HEK293 (cell line): Measurements from ENCODE around the gene HMGB1.

Experiments
- CTCF ChIA-PET: fragments of 350-600 bp; formaldehyde crosslinking; extraction: SDS; loops from one replicate; lab custom pipeline; 2021; ENCODE audit warnings: antibody characterized with exemption; lab: Yijun Ruan, JAX
- POLR2A ChIA-PET: fragments of 300-600 bp; formaldehyde crosslinking; extraction: SDS; loops from one replicate; lab custom pipeline; 2020; ENCODE audit warnings: antibody characterized with exemption, inconsistent platforms; lab: Yijun Ruan, JAX
- H3K27ac ChIP-seq: fragments of 200-500 bp; sonication (Bioruptor generic); 2 replicates; pipeline ENCODE4 v1.5.1; 2014; ENCODE audit warnings: low read depth, low read length, control low read depth, inconsistent platforms; ENCODE audit errors: extremely low read depth
- H3K36me3 ChIP-seq, 2 experiments: fragments of 200-500 bp in 1 of 2; sonication (Bioruptor generic) in 1 of 2; 1 replicate in 1 of 2; 2 replicates in 1 of 2; pipeline ENCODE4 v1.5.1; 2014 to 2017; ENCODE audit warnings: inconsistent platforms in 2 of 2, low read length in 2 of 2; ENCODE audit not compliant: control insufficient read depth in 2 of 2, insufficient read depth in 1 of 2
- H3K4me1 ChIP-seq: fragments of 200-500 bp; sonication (Bioruptor generic); 2 replicates; pipeline ENCODE4 v1.5.1; 2014; ENCODE audit warnings: mild to moderate bottlenecking, low read length, inconsistent platforms; ENCODE audit not compliant: control insufficient read depth, insufficient read depth
- H3K4me3 ChIP-seq: 2 replicates; pipeline ENCODE4 v1.5.1; 2011; ENCODE audit warnings: low read depth, mild to moderate bottlenecking, control low read depth, low read length, moderate library complexity
- H3K9me3 ChIP-seq: fragments of 200-500 bp; sonication (Bioruptor generic); 2 replicates; pipeline ENCODE4 v1.5.1; 2014; ENCODE audit warnings: low read depth, low read length, inconsistent platforms; ENCODE audit not compliant: control insufficient read depth, insufficient read depth
- KLF1 ChIP-seq: fragments of 450-650 bp; formaldehyde crosslinking; IDR thresholded peaks from 2 replicates; pipeline ENCODE4 v1.5.1; 2016; ENCODE audit warnings: missing biosample characterization, missing genetic modification characterization
- KLF7 ChIP-seq: fragments of 450-650 bp; formaldehyde crosslinking; IDR thresholded peaks from 2 replicates; pipeline ENCODE4 v1.5.1; 2016; ENCODE audit warnings: missing biosample characterization, missing genetic modification characterization, borderline replicate concordance
- OVOL3 ChIP-seq: fragments of 450-650 bp; formaldehyde crosslinking; IDR thresholded peaks from 2 replicates; pipeline ENCODE4 v1.5.1; 2016; ENCODE audit warnings: missing biosample characterization, missing genetic modification characterization
- RBAK ChIP-seq: fragments of 450-650 bp; formaldehyde crosslinking; IDR thresholded peaks from 2 replicates; pipeline ENCODE4 v1.5.1; 2016; ENCODE audit warnings: missing biosample characterization, missing genetic modification characterization
- ZBTB1 ChIP-seq: fragments of 450-650 bp; formaldehyde crosslinking; IDR thresholded peaks from 2 replicates; pipeline ENCODE4 v1.5.1; 2016; ENCODE audit warnings: missing biosample characterization, missing genetic modification characterization
- ZBTB26 ChIP-seq: fragments of 450-650 bp; formaldehyde crosslinking; optimal IDR thresholded peaks from 2 replicates; pipeline ENCODE3; 2016; ENCODE audit warnings: missing biosample characterization, mild to moderate bottlenecking, missing genetic modification characterization
- ZEB2 ChIP-seq: fragments of 450-650 bp; formaldehyde crosslinking; IDR thresholded peaks from 2 replicates; pipeline ENCODE4 v1.5.1; 2016; ENCODE audit warnings: missing biosample characterization, missing genetic modification characterization
- ZNF280D ChIP-seq: fragments of 450-650 bp; formaldehyde crosslinking; IDR thresholded peaks from 2 replicates; pipeline ENCODE4 v1.5.1; 2016; ENCODE audit warnings: missing biosample characterization, missing genetic modification characterization
- ZNF302 ChIP-seq: fragments of 450-650 bp; formaldehyde crosslinking; IDR thresholded peaks from 2 replicates; pipeline ENCODE4 v1.5.1; 2016; ENCODE audit warnings: missing biosample characterization, missing genetic modification characterization, low read depth
- ZNF341 ChIP-seq: fragments of 450-650 bp; formaldehyde crosslinking; IDR thresholded peaks from 2 replicates; pipeline ENCODE4; 2016; ENCODE audit warnings: low read depth, missing biosample characterization, missing genetic modification characterization
- ZNF362 ChIP-seq: fragments of 450-650 bp; formaldehyde crosslinking; IDR thresholded peaks from 2 replicates; pipeline ENCODE4 v1.5.1; 2016; ENCODE audit warnings: missing biosample characterization, missing genetic modification characterization
- ZNF423 ChIP-seq: fragments of 450-650 bp; formaldehyde crosslinking; IDR thresholded peaks from 2 replicates; pipeline ENCODE4 v1.5.1; 2016; ENCODE audit warnings: missing biosample characterization, missing genetic modification characterization
- ZNF518A ChIP-seq: fragments of 450-650 bp; formaldehyde crosslinking; conservative IDR thresholded peaks from 2 replicates; pipeline ENCODE4 v1.5.1; 2016; ENCODE audit warnings: low read depth, missing biosample characterization, missing genetic modification characterization
- ZNF521 ChIP-seq: fragments of 450-650 bp; formaldehyde crosslinking; IDR thresholded peaks from 2 replicates; pipeline ENCODE4 v1.5.1; 2017; ENCODE audit warnings: missing biosample characterization, mild to moderate bottlenecking, missing genetic modification characterization
- ZNF529 ChIP-seq: fragments of 450-650 bp; formaldehyde crosslinking; IDR thresholded peaks from 2 replicates; pipeline ENCODE4 v1.5.1; 2017; ENCODE audit warnings: missing genetic modification characterization, missing biosample characterization; ENCODE audit not compliant: insufficient replicate concordance
- ZNF544 ChIP-seq: fragments of 450-650 bp; formaldehyde crosslinking; IDR thresholded peaks from 2 replicates; pipeline ENCODE4 v1.5.0; 2017; ENCODE audit warnings: missing biosample characterization, missing genetic modification characterization
- ZNF580 ChIP-seq: fragments of 450-650 bp; formaldehyde crosslinking; IDR thresholded peaks from 2 replicates; pipeline ENCODE4 v1.5.1; 2016; ENCODE audit warnings: missing biosample characterization, missing genetic modification characterization
- ZNF692 ChIP-seq: fragments of 450-650 bp; formaldehyde crosslinking; IDR thresholded peaks from 2 replicates; pipeline ENCODE4 v1.5.1; 2016; ENCODE audit warnings: missing biosample characterization, missing genetic modification characterization
- ZNF837 ChIP-seq: fragments of 450-650 bp; formaldehyde crosslinking; IDR thresholded peaks from 2 replicates; pipeline ENCODE4 v1.5.1; 2016; ENCODE audit warnings: missing biosample characterization, missing genetic modification characterization

The HMGB1 gene

GRCh38 chr13:30438286-30438685, 27.4 kb downstream of the HMGB1 start:
- no peak for TF ChIP-seq ZNF302
- no peak for TF ChIP-seq ZNF362
- no peak for TF ChIP-seq ZBTB26
- no peak for TF ChIP-seq ZNF837 (tag by site-specific recombination)
- TF ChIP-seq ZNF423 = no peak
- no peak for TF ChIP-seq ZNF544 (tag by site-specific recombination)
- no peak for TF ChIP-seq ZBTB1
- Histone ChIP-seq H3K4me1 (no peaks in the 10 kb centered on the region), H3K4me3 (no peak overlapping the region), H3K9me3 (no peaks in the 10 kb centered on the region), H3K27ac (no peak overlapping the region), H3K36me3 (no peaks in the 10 kb centered on the region)
- ChIA-PET CTCF (no interaction called here), POLR2A (no interaction called here)

GRCh38 chr13:30437177-30437576, 28.6 kb downstream of the HMGB1 start:
- Histone ChIP-seq H3K4me1 (no peaks in the 10 kb centered on the region), H3K9me3 (no peaks in the 10 kb centered on the region), H3K4me3 (no peak overlapping the region), H3K27ac (no peak overlapping the region)
- ChIA-PET POLR2A (no interaction called here), CTCF (interaction anchor here (1.0 kb wide), 1 partner anchor 305 kb away, joined by 8 read pairs; no protein-coding TSS in a partner anchor)
- TF ChIP-seq KLF7 (tag by site-specific recombination) (no peak), KLF1 (tag by site-specific recombination) (no peak), ZNF580 (tag by site-specific recombination) (no peak), ZNF518A (tag by site-specific recombination) (no peak), ZNF521 (no peak), RBAK (tag by site-specific recombination) (no peak), ZNF529 (tag by site-specific recombination) (no peak), ZNF692 (tag by site-specific recombination) (no peak), ZNF280D (tag by site-specific recombination) (no peak), ZEB2 (tag by site-specific recombination) (no peak), OVOL3 (tag by site-specific recombination) (no peak), ZNF341 (tag by site-specific recombination) (no peak)
- TF ChIP-seq, all 188 proteins: peak for 0
- no peaks in the 10 kb centered on the region for H3K36me3 ChIP-seq
